Endothelial cell of umbilical vein (primary cell): Measurements from ENCODE around the gene AKT1. TPM values are rescaled to one million over a fixed set of nuclear protein-coding genes. Genes with fewer than 3 reads are reported as not detected.

ENCODE experiments used
- BruUV-seq: library from RNA; stranded (reverse); fragments of 400-500 nt; replicated peaks from 2 replicates; lab custom pipeline; 2021; lab: Mats Ljungman, UMichigan
- CTCF ChIA-PET: fragments of 300-600, 350-600 bp; sonication (Branson Sonifier 250); formaldehyde crosslinking; loops from one replicate; lab custom pipeline; 2021; ENCODE audit warnings: antibody characterized with exemption, inconsistent platforms; lab: Charles Lee
- POLR2A ChIA-PET: fragments of 300-600, 350-600 bp; sonication (Branson Sonifier 250); formaldehyde crosslinking; loops from one replicate; lab custom pipeline; 2021; ENCODE audit warnings: antibody characterized with exemption, inconsistent platforms; lab: Charles Lee
- DNase-seq: peaks from one replicate; pipeline ENCODE4 v3.0.0-alpha.2; 2011; ENCODE audit warnings: low read depth, low spot score
- FAIRE-seq: peaks from 2 replicates; lab custom pipeline; 2011; peaks lifted over from hg19 to GRCh38; lab: Jason Lieb, UNC
- H2AFZ ChIP-seq: 2 replicates; pipeline ENCODE4 v1.6.0; 2012; ENCODE audit warnings: low read depth, low read length, control low read depth, inconsistent platforms
- H3K27ac ChIP-seq: 2 replicates; pipeline ENCODE4 v1.5.1; 2011; ENCODE audit warnings: low read depth, mild to moderate bottlenecking, control low read depth, low read length, moderate library complexity; ENCODE audit not compliant: insufficient read depth
- H3K27me3 ChIP-seq, 2 experiments: 2 replicates each; pipeline versions ENCODE4 v1.6.0 to v1.6.1; 2011; ENCODE audit warnings: low read length in 2 of 2, mixed read lengths in 1 of 2; ENCODE audit not compliant: control insufficient read depth in 2 of 2, insufficient read depth in 2 of 2
- H3K36me3 ChIP-seq, 2 experiments: 2 replicates in 1 of 2; 3 replicates in 1 of 2; pipeline ENCODE4 v1.5.1; 2011; ENCODE audit warnings: low read length in 2 of 2, mild to moderate bottlenecking in 1 of 2, moderate library complexity in 1 of 2; ENCODE audit not compliant: control insufficient read depth in 2 of 2, insufficient read depth in 2 of 2; ENCODE audit errors: extremely low read depth in 1 of 2
- H3K4me1 ChIP-seq: 3 replicates; pipeline ENCODE4 v1.5.1; 2011; ENCODE audit warnings: mild to moderate bottlenecking, low read length; ENCODE audit not compliant: control insufficient read depth, insufficient read depth; ENCODE audit errors: extremely low read depth
- H3K4me2 ChIP-seq: 2 replicates; pipeline ENCODE4 v1.6.1; 2011; ENCODE audit warnings: low read length, control low read depth, mixed read lengths; ENCODE audit not compliant: insufficient read depth
- H3K4me3 ChIP-seq, 3 experiments: fragments of 200-600 bp in 1 of 3; sonication (generic), shearing (Covaris generic) in 1 of 3; replicated peaks in 1 of 3; 2 replicates each; pipeline ENCODE4 v1.5.1; 2011 to 2016; ENCODE audit warnings: control low read depth in 3 of 3, low read length in 3 of 3, mild to moderate bottlenecking in 2 of 3, inconsistent platforms in 1 of 3, low read depth in 1 of 3, moderate library complexity in 1 of 3; ENCODE audit not compliant: insufficient read depth in 1 of 3
- H3K79me2 ChIP-seq: 2 replicates; pipeline ENCODE4 v1.6.0; 2012; ENCODE audit warnings: low read length, inconsistent platforms; ENCODE audit not compliant: control insufficient read depth, insufficient read depth
- H3K9ac ChIP-seq: replicated peaks from 2 replicates; pipeline ENCODE3; 2011; ENCODE audit warnings: low read length, control low read depth; ENCODE audit not compliant: insufficient read depth; ENCODE audit errors: extremely low read depth
- H3K9me1 ChIP-seq: replicated peaks from 3 replicates; pipeline ENCODE4 v1.6.0; 2011; ENCODE audit warnings: mild to moderate bottlenecking, low read length; ENCODE audit not compliant: control insufficient read depth, insufficient read depth; ENCODE audit errors: extremely low read depth
- H3K9me3 ChIP-seq: replicated peaks from 2 replicates; pipeline ENCODE4 v1.5.1; 2012; ENCODE audit warnings: low read length, inconsistent platforms; ENCODE audit not compliant: control insufficient read depth, insufficient read depth
- H4K20me1 ChIP-seq: replicated peaks from 2 replicates; pipeline ENCODE3; 2011; ENCODE audit warnings: mild to moderate bottlenecking, low read length; ENCODE audit not compliant: control insufficient read depth, insufficient read depth; ENCODE audit errors: extremely low read depth
- CTCF ChIP-seq, 2 donors: IDR thresholded peaks; 1 replicate in 1 of 2; 2 replicates in 1 of 2; pipeline ENCODE4 v1.5.1; 2011; ENCODE audit warnings: low read length in 2 of 2, mild to moderate bottlenecking in 2 of 2, moderate library complexity in 2 of 2, control low read depth in 1 of 2, inconsistent platforms in 1 of 2, low read depth in 1 of 2; ENCODE audit not compliant: insufficient read depth in 1 of 2; ENCODE audit errors: extremely low read depth in 1 of 2
- EZH2 ChIP-seq: IDR thresholded peaks from 2 replicates; pipeline ENCODE4 v1.6.1; 2012; ENCODE audit warnings: borderline replicate concordance, low read depth, mild to moderate bottlenecking, moderate library complexity, low read length, inconsistent platforms; ENCODE audit not compliant: severe bottlenecking
- FOS ChIP-seq: IDR thresholded peaks from 2 replicates; pipeline ENCODE4 v1.6.1; 2011; ENCODE audit warnings: mild to moderate bottlenecking, low read length, moderate library complexity, borderline replicate concordance; ENCODE audit not compliant: insufficient read depth
- GATA2 ChIP-seq: IDR thresholded peaks from 2 replicates; pipeline ENCODE4 v1.7.0; 2011; ENCODE audit warnings: low read depth, mild to moderate bottlenecking, moderate library complexity, mixed read lengths, low read length; ENCODE audit not compliant: insufficient read length, insufficient read depth
- JUN ChIP-seq: IDR thresholded peaks from 2 replicates; pipeline ENCODE4 v1.6.1; 2011; ENCODE audit warnings: borderline replicate concordance, low read depth; ENCODE audit not compliant: insufficient read length, insufficient read depth
- MAX ChIP-seq: IDR thresholded peaks from 2 replicates; pipeline ENCODE4 v1.6.1; 2011; ENCODE audit not compliant: insufficient read depth, insufficient read length
- MYC ChIP-seq: IDR thresholded peaks from one replicate; pipeline ENCODE4 v1.6.1; 2011; ENCODE audit warnings: mild to moderate bottlenecking, low read depth, low read length
- POLR2A ChIP-seq: IDR thresholded peaks from 2 replicates; pipeline ENCODE4 v1.6.1; 2012; ENCODE audit warnings: low read depth, mild to moderate bottlenecking, control low read depth, low read length
- POLR2AphosphoS5 ChIP-seq: IDR thresholded peaks from 2 replicates; pipeline ENCODE4 v1.6.1; 2012; ENCODE audit warnings: low read depth, mild to moderate bottlenecking, control low read depth, low read length, moderate library complexity; ENCODE audit not compliant: insufficient read depth
- dilution Hi-C: fragments of 300-500 bp; cut with MboI; formaldehyde crosslinking; loops from one replicate; pipeline ENCODE4 v1.15.0; 2019; ENCODE audit warnings: low sequenced_read_pairs; ENCODE audit not compliant: extremely low pct_ligation_motif_present
- intact Hi-C: fragments of 100-400 bp; cut with micrococcal nuclease; formaldehyde crosslinking; loops from one replicate; pipeline ENCODE4 v1.10.0; 2022
- polyA plus RNA-seq, 4 experiments: library from polyadenylated mRNA; depleted of rRNA in 3 of 4; stranded (reverse) in 3 of 4; unstranded in 1 of 4; fragments of >200 nt; gene quantifications; 2 replicates each; pipeline versions ENCODE4 v1.2.1 to v1.2.3, GENCODE V29; 2011 to 2012; ENCODE audit warnings: missing spikeins in 1 of 4
- total RNA-seq: library from RNA; stranded (reverse); gene quantifications from 2 replicates; pipeline ENCODE4 v1.2.3, GENCODE V29; 2021

Gene AKT1
- total and polyA plus RNA-seq, 2 donors (not counting 3 experiments of a cell fraction or from before 2014, with no cell fraction given), result 177 to 191 TPM

- H3K27ac ChIP-seq, result no peak overlapping the region
- H3K4me2 ChIP-seq, result no peak overlapping the region
- H3K27me3 ChIP-seq, result no peaks in the 10 kb centered on the region
- H3K4me1 ChIP-seq, result peaks cover 19% of the 10 kb centered on the region
- no peaks in the 10 kb centered on the region for H3K36me3 ChIP-seq
- ChIA-PET CTCF (interaction anchor here (0.9 to 1.5 kb wide), 2 partner anchors 9 to 27 kb away, joined by 3 to 5 read pairs; no protein-coding TSS in a partner anchor), POLR2A (no interaction called here)
- no peaks in the 10 kb centered on the region for H3K9me1 ChIP-seq
- dilution Hi-C loops (no loop called here), intact Hi-C loops (no loop called here)
- DNase-seq (no peak), FAIRE-seq (no peak)
- no peaks in the 10 kb centered on the region for H3K9me3 ChIP-seq
- TF ChIP-seq FOS (no peak), POLR2A (no peak), CTCF (IDR thresholded peaks at IDR 0.05; ENCODE audit: extremely low read depth in 1 of 2, insufficient read depth in 1 of 2, low read depth in 1 of 2, low read length in 2 of 2) (no peak)
- no TSS peak for BruUV-seq
- no peak overlapping the region for H3K9ac ChIP-seq
- H3K4me3 ChIP-seq, result no peak overlapping the region
- no peak overlapping the region for H2AFZ ChIP-seq
- H3K79me2 ChIP-seq, result no peaks in the 10 kb centered on the region
- no peaks in the 10 kb centered on the region for H4K20me1 ChIP-seq
These were observed 61.4 kb downstream of the AKT1 start for GRCh38 chr14:104734051-104734587.

GRCh38 chr14:104732931-104733681 lies 62.4 kb downstream of the AKT1 start:
- no peak for DNase-seq
- H3K36me3 ChIP-seq, result no peaks in the 10 kb centered on the region
- peaks cover 19% of the 10 kb centered on the region for H3K4me1 ChIP-seq
- ChIA-PET POLR2A (no interaction called here), CTCF (interaction anchor here (0.5 kb wide), 1 partner anchor 10 kb away, joined by 3 read pairs; no protein-coding TSS in a partner anchor)
- no peaks in the 10 kb centered on the region for H3K9me1 ChIP-seq
- no peak for FAIRE-seq
- H3K4me2 ChIP-seq, result no peak overlapping the region
- no peaks in the 10 kb centered on the region for H3K27me3 ChIP-seq
- H3K9ac ChIP-seq, result no peak overlapping the region
- H3K27ac ChIP-seq, result no peak overlapping the region
- TF ChIP-seq MAX, result no peak
- no peak for TF ChIP-seq MYC
- TF ChIP-seq CTCF (IDR thresholded peaks at IDR 0.05; ENCODE audit: extremely low read depth in 1 of 2, insufficient read depth in 1 of 2, low read depth in 1 of 2, low read length in 2 of 2), result no peak
- no peak for TF ChIP-seq EZH2
- no peak for TF ChIP-seq POLR2AphosphoS5
- no peak for TF ChIP-seq GATA2
- TF ChIP-seq JUN, result no peak
- no peak for TF ChIP-seq POLR2A
- no peak for TF ChIP-seq FOS
- peak overlapping the region; percentile 28 for H2AFZ ChIP-seq
- no peaks in the 10 kb centered on the region for H3K9me3 ChIP-seq
- intact Hi-C loops, result no loop called here
- dilution Hi-C loops, result no loop called here
- no peaks in the 10 kb centered on the region for H3K79me2 ChIP-seq
- no peaks in the 10 kb centered on the region for H4K20me1 ChIP-seq
- no TSS peak for BruUV-seq
- no peak overlapping the region for H3K4me3 ChIP-seq
